A549 (cell line): Measurements from ENCODE around the gene STAU1. TPM values are rescaled to one million over a fixed set of nuclear protein-coding genes. Genes with fewer than 3 reads are reported as not detected.

Source experiments
- ATAC-seq, 2 experiments: fragments of 200-7000 bp in 1 of 2; fragments of >200 bp in 1 of 2; cut with Nextera tagmentation in 1 of 2; cut with Tn5 transposase in 1 of 2; 3 replicates each; pipeline versions ENCODE4 v1.8.0 to v1.9.1; 2018 to 2020; ENCODE audit warnings: mild to moderate bottlenecking in 1 of 2, moderate library complexity in 1 of 2
- CTCF ChIA-PET: fragments of 300-600 bp; sonication (Branson Sonifier 250); formaldehyde crosslinking; extraction: SDS; loops from one replicate; lab custom pipeline; 2021; ENCODE audit warnings: antibody characterized with exemption, inconsistent platforms; lab: Yijun Ruan, JAX
- POLR2A ChIA-PET: fragments of 350-600 bp; formaldehyde crosslinking; extraction: SDS; loops from one replicate; lab custom pipeline; 2021; ENCODE audit warnings: antibody characterized with exemption, inconsistent platforms; lab: Yijun Ruan, JAX
- DNase-seq, 2 experiments: peaks; one replicate each; pipeline versions ENCODE4 v3.0.0 to v3.0.0-alpha.2; 2011 to 2016; ENCODE audit warnings: low read depth in 1 of 2, low spot score in 1 of 2
- FAIRE-seq: peaks from 2 replicates; lab custom pipeline; 2011; peaks lifted over from hg19 to GRCh38; lab: Jason Lieb, UNC
- H3K27ac ChIP-seq, 2 experiments: fragments of >200 bp; sonication (Bioruptor Twin); formaldehyde crosslinking; 3 replicates each; pipeline ENCODE4 v1.5.1; 2016 to 2017
- H3K4me1 ChIP-seq: fragments of >200 bp; sonication (Bioruptor Twin); formaldehyde crosslinking; 3 replicates; pipeline ENCODE4 v1.6.1; 2016
- H3K4me2 ChIP-seq: fragments of >200 bp; sonication (Bioruptor Twin); formaldehyde crosslinking; 3 replicates; pipeline ENCODE4 v1.6.1; 2016
- H3K4me3 ChIP-seq: fragments of >200 bp; sonication (Bioruptor Twin); formaldehyde crosslinking; 3 replicates; pipeline ENCODE4 v1.5.1; 2016
- H3K9me3 ChIP-seq: fragments of >200 bp; sonication (Bioruptor Twin); formaldehyde crosslinking; 3 replicates; pipeline ENCODE4 v1.6.1; 2016
- CBX2 ChIP-seq: fragments of 200-600 bp; sonication (generic); IDR thresholded peaks from 2 replicates; pipeline ENCODE4 v1.6.1; 2016; ENCODE audit warnings: low read depth, mild to moderate bottlenecking, borderline replicate concordance
- CEBPB ChIP-seq, 2 experiments: fragments of >200 bp in 1 of 2; sonication (Bioruptor Twin) in 1 of 2; formaldehyde crosslinking in 1 of 2; IDR thresholded peaks; 2 replicates each; pipeline ENCODE4 v1.6.1; 2012 to 2016
- CHD4 ChIP-seq: fragments of 200-600 bp; sonication (generic); IDR thresholded peaks from 2 replicates; pipeline ENCODE4 v1.6.1; 2016; ENCODE audit warnings: antibody characterized with exemption, mild to moderate bottlenecking, borderline replicate concordance
- ELK1 ChIP-seq: fragments of 150-350 bp; IDR thresholded peaks from 2 replicates; pipeline ENCODE4 v1.6.1; 2014; ENCODE audit warnings: low read depth, mild to moderate bottlenecking, low read length
- FOSL2 ChIP-seq, 2 experiments: fragments of 450-650 bp in 1 of 2; fragments of >200 bp in 1 of 2; sonication (Bioruptor Twin) in 1 of 2; formaldehyde crosslinking; IDR thresholded peaks; 2 replicates each; pipeline versions ENCODE4 v1.5.0 to v1.6.1; 2016 to 2020; ENCODE audit warnings: mild to moderate bottlenecking in 1 of 2, moderate library complexity in 1 of 2
- GATA3 ChIP-seq: IDR thresholded peaks from 2 replicates; pipeline ENCODE4 v1.6.1; 2012; ENCODE audit warnings: borderline replicate concordance
- HMGXB4 ChIP-seq: fragments of 250-450 bp; sonication (Bioruptor Pico); IDR thresholded peaks from 2 replicates; pipeline ENCODE4 v1.5.0; 2021; ENCODE audit warnings: mild to moderate bottlenecking, moderate library complexity, borderline replicate concordance
- HOXA7 ChIP-seq: fragments of 250-450 bp; sonication (Bioruptor Pico); IDR thresholded peaks from 2 replicates; pipeline ENCODE4 v1.5.0; 2020; ENCODE audit warnings: mild to moderate bottlenecking, moderate library complexity
- HOXB5 ChIP-seq: fragments of 250-450 bp; sonication (Bioruptor Pico); IDR thresholded peaks from 2 replicates; pipeline ENCODE4 v1.5.0; 2020; ENCODE audit warnings: mild to moderate bottlenecking, moderate library complexity
- JUN ChIP-seq, 2 experiments: fragments of >200 bp; sonication (Bioruptor Twin); formaldehyde crosslinking; IDR thresholded peaks; 2 replicates in 1 of 2; 3 replicates in 1 of 2; pipeline ENCODE4 v1.6.1; 2016 to 2017
- KDM5A ChIP-seq: fragments of 200-600 bp; sonication (generic); IDR thresholded peaks from 2 replicates; pipeline ENCODE4 v1.6.1; 2016; ENCODE audit warnings: antibody characterized with exemption, mild to moderate bottlenecking
- NR3C1 ChIP-seq: fragments of >200 bp; sonication (Bioruptor Twin); formaldehyde crosslinking; IDR thresholded peaks from 3 replicates; pipeline ENCODE4 v1.6.1; 2017
- POLR2A ChIP-seq: IDR thresholded peaks from 2 replicates; pipeline ENCODE4 v1.6.1; 2012; ENCODE audit warnings: mild to moderate bottlenecking, low read length
- POLR2AphosphoS2 ChIP-seq: conservative IDR thresholded peaks from 2 replicates; pipeline ENCODE4 v1.6.1; 2012; ENCODE audit warnings: low read length, improper control_type of control experiment, inconsistent platforms
- RARB ChIP-seq: fragments of 250-450 bp; sonication (Bioruptor Pico); IDR thresholded peaks from 2 replicates; pipeline ENCODE4 v1.8.0; 2021; ENCODE audit warnings: mild to moderate bottlenecking, moderate library complexity
- RFX5 ChIP-seq: fragments of 450-650 bp; IDR thresholded peaks from 2 replicates; pipeline ENCODE4 v1.7.1; 2014; ENCODE audit warnings: antibody characterized with exemption, mild to moderate bottlenecking, moderate library complexity
- SREBF2 ChIP-seq: fragments of 450-650 bp; IDR thresholded peaks from 2 replicates; pipeline ENCODE4 v1.6.1; 2014; ENCODE audit warnings: mild to moderate bottlenecking, moderate library complexity
- TFCP2L1 ChIP-seq: fragments of 250-450 bp; sonication (Bioruptor Pico); IDR thresholded peaks from 2 replicates; pipeline ENCODE4 v1.5.0; 2021; ENCODE audit warnings: mild to moderate bottlenecking
- ZNF302 ChIP-seq: fragments of 250-450 bp; sonication (Bioruptor Pico); IDR thresholded peaks from 2 replicates; pipeline ENCODE4 v1.9.0; 2021; ENCODE audit warnings: inconsistent platforms, mild to moderate bottlenecking, moderate library complexity
- ZSCAN20 ChIP-seq: fragments of 250-450 bp; sonication (Bioruptor Pico); IDR thresholded peaks from 2 replicates; pipeline ENCODE4 v1.8.0; 2022; ENCODE audit warnings: mild to moderate bottlenecking, moderate library complexity
- WGBS: methylation state at CpG from one replicate; pipeline ENCODE4 v1.1.6; 2017; ENCODE audit errors: missing lambda C conversion rate; 5-methylcytosine and 5-hydroxymethylcytosine counted together
- polyA plus RNA-seq, 4 experiments: library from polyadenylated mRNA; depleted of rRNA in 3 of 4; stranded (reverse); fragments of >200 nt; fragmentation: RNase III in 1 of 4; extraction: RNeasy Plus Mini Kit Qiagen cat#74134 plus additional on column Dnase treatment in 1 of 4; gene quantifications; 2 replicates in 3 of 4; 3 replicates in 1 of 4; pipeline ENCODE4 v1.2.3, GENCODE V29; 2011 to 2017

STAU1 gene
- polyA plus RNA-seq, 2 of the 4 experiments (the other 2 are of a cell fraction): 64.0 to 74.7 TPM

GRCh38 chr20:49160057-49160929 lies 27.8 kb downstream of the STAU1 start (continued):
- TF ChIP-seq ZSCAN20 (no peak), FOSL2 (IDR thresholded peaks at IDR 0.05) (no peak), FOSL2 (CRISPR knock-in tag; IDR thresholded peaks at IDR 0.05) (no peak)

- Histone ChIP-seq H3K27ac (no peak overlapping the region), H3K4me3 (no peak overlapping the region), H3K9me3 (no peaks in the 10 kb centered on the region), H3K4me2 (no peak overlapping the region), H3K4me1 (peaks cover 3% of the 10 kb centered on the region; the same call in 1 of the 3 replicates)
- no peak for DNase-seq
- ATAC-seq: no peak
- WGBS: 94% methylated on average over 2 of the region's 2 CpGs
- no peak for TF ChIP-seq ELK1
- no peak for TF ChIP-seq RARB
- no peak for TF ChIP-seq ZNF302 (CRISPR knock-in tag)
- TF ChIP-seq JUN (IDR thresholded peaks at IDR 0.05): no peak
- TF ChIP-seq KDM5A: no peak
- no peak for TF ChIP-seq FOSL2 (IDR thresholded peaks at IDR 0.05)
- no peak for TF ChIP-seq FOSL2 (CRISPR knock-in tag; IDR thresholded peaks at IDR 0.05)
- no peak for TF ChIP-seq HOXB5 (CRISPR knock-in tag)
- TF ChIP-seq GATA3: no peak
- no peak for TF ChIP-seq NR3C1
- TF ChIP-seq CBX2: no peak
- no peak for TF ChIP-seq POLR2A
- TF ChIP-seq CEBPB (IDR thresholded peaks at IDR 0.05): no peak
- TF ChIP-seq HOXA7 (CRISPR knock-in tag): no peak
- no peak for TF ChIP-seq RFX5
- no peak for TF ChIP-seq HMGXB4 (CRISPR knock-in tag)
- TF ChIP-seq SREBF2: no peak
- TF ChIP-seq CHD4: no peak
- no peak for TF ChIP-seq POLR2AphosphoS2
- FAIRE-seq: no peak
- POLR2A ChIA-PET: no interaction called here
- CTCF ChIA-PET: interaction anchor here (1.4 to 2.6 kb wide), 3 partner anchors 11 to 60 kb away, joined by 4 to 9 read pairs (median 8); no protein-coding TSS in a partner anchor
Observed at GRCh38 chr20:49157146-49157545, 31.0 kb downstream of the STAU1 start.

- WGBS: 95% methylated on average over 1 of the region's 1 CpG
- Histone ChIP-seq H3K27ac (no peak overlapping the region), H3K4me2 (no peak overlapping the region), H3K4me3 (no peak overlapping the region), H3K4me1 (no peaks in the 10 kb centered on the region), H3K9me3 (no peaks in the 10 kb centered on the region)
- CTCF ChIA-PET: interaction anchor here (1.4 to 2.6 kb wide), 2 partner anchors 10 to 60 kb away, joined by 4 to 8 read pairs; no protein-coding TSS in a partner anchor
- no peak for DNase-seq
- TF ChIP-seq HOXB5 (CRISPR knock-in tag) (no peak), RFX5 (no peak), TFCP2L1 (CRISPR knock-in tag) (no peak), HMGXB4 (CRISPR knock-in tag) (no peak), KDM5A (no peak)
- POLR2A ChIA-PET: no interaction called here
- no peak for ATAC-seq
- FAIRE-seq: no peak
Observed at GRCh38 chr20:49156481-49156880, 31.7 kb downstream of the STAU1 start.
